Muscle of leg (tissue), 11 donors: ENCODE measurements around the gene TMEM225B. TPM values are rescaled to one million over a fixed set of nuclear protein-coding genes. Genes with fewer than 3 reads are reported as not detected.
"Not testable (repeated sequence)": the region's sequence is repeated elsewhere in the genome, so short reads cannot be mapped to it uniquely, and the experiment has no call there.

Experiments used
- DNase-seq: peaks from one replicate; pipeline ENCODE4 v3.0.0; 2013
- H3K27ac ChIP-seq: one replicate; pipeline ENCODE4 v1.5.1; 2013; ENCODE audit warnings: mild to moderate bottlenecking, low read length, control low read depth
- H3K27me3 ChIP-seq: one replicate; pipeline ENCODE4 v1.6.1; 2013; ENCODE audit warnings: low read length; ENCODE audit not compliant: control insufficient read depth, insufficient read depth
- H3K36me3 ChIP-seq: one replicate; pipeline ENCODE4 v1.6.1; 2013; ENCODE audit warnings: low read length; ENCODE audit not compliant: control insufficient read depth, insufficient read depth
- H3K4me1 ChIP-seq: one replicate; pipeline ENCODE4 v1.6.1; 2013; ENCODE audit warnings: low read length; ENCODE audit not compliant: control insufficient read depth, insufficient read depth
- H3K4me3 ChIP-seq: one replicate; pipeline ENCODE4 v1.5.1; 2013; ENCODE audit warnings: low read length, control low read depth
- H3K9me3 ChIP-seq: replicated peaks from 2 replicates; pipeline ENCODE4 v1.6.1; 2013; ENCODE audit warnings: low read depth, low read length; ENCODE audit not compliant: control insufficient read depth
- WGBS: methylation state at CpG from one replicate; pipeline ENCODE4 v1.1.5; 2013; ENCODE audit warnings: missing lambda C conversion rate; ENCODE audit not compliant: insufficient coverage; 5-methylcytosine and 5-hydroxymethylcytosine counted together
- polyA plus RNA-seq, 8 donors: library from polyadenylated mRNA; unstranded; fragments of 120-200 nt; gene quantifications; one replicate each; pipeline versions ENCODE4 v1.2.1 to v1.2.3, GENCODE V29; 2013; ENCODE audit warnings: inconsistent platforms in 1 of 8, low replicate concordance in 1 of 8; ENCODE audit not compliant: insufficient read length in 8 of 8, insufficient read depth in 1 of 8
- total RNA-seq: library from RNA; stranded (reverse); fragments of 120-200 nt; gene quantifications from one replicate; pipeline ENCODE4 v1.2.4, GENCODE V29; 2013

The TMEM225B gene
- total and polyA plus RNA-seq, 9 donors, result 0.37 to 1.3 (median 0.77) TPM

DNA sequence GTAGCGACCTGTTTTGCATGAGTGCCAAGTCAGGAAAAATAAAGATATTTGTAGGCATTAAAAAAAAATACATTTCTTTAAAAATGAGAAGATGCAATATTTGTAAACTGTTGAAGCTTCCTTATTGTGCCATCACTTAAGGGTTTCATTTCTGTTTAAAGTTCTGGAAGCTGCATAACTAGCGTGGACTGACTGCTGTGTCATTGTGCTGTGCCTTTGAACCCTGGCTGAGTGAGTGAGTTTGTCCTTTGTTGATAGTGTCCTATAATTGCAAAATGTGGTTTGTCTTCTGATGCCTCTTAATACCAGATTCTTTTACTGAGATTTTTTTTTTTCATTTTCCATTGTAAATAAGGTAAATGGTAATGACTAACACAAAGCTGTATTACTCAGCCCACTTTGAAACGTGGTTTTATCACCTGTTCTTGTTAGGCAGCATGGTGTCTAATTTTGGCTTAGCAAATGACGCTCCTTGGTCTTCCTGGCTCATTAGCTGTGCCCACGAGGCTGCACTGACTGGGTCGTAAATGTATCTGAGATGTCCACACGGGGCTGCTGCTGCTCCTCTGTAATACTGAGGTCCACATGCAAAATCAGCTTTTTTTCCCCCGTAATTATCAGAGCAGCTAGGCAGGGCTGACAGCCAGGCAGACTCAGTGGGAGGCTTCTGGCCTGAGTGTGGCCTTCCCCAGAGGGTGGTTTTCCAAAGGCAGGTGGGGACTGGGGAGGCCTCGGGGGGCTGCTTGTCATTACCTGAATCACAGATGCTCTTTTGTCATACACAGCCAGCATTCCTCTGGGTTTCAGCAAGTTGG lies 33.4 kb downstream of the TMEM225B start:
- Histone ChIP-seq H3K27me3 (no peaks in the 10 kb centered on the region), H3K27ac (no peak overlapping the region), H3K36me3 (peaks cover 39% of the 10 kb centered on the region), H3K4me3 (no peak overlapping the region), H3K9me3 (no peaks in the 10 kb centered on the region), H3K4me1 (peaks cover 4% of the 10 kb centered on the region)
- DNase-seq, result peak; percentile 24
- WGBS, result 35% methylated on average over 5 of the region's 9 CpGs

DNA sequence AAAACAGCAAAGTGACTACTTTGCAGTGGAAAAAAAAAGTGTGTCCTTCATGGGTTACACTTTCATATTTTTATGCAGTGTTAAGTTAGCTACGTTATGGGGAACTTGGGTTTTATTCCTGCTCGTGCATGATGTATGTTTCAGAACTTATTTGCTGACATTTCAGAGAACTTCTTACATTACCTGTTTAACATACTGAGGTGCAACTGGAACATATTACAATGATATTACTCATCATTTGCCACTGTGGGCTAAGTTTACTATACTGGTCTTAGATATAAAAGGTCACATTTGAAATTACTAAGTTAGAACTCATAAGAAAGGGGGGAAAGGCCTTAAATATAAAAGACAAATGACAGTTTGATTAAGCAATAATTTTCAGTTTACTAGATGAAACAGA lies 39.3 kb downstream of the TMEM225B start:
- H3K9me3 ChIP-seq, H3K27me3 ChIP-seq, H3K36me3 ChIP-seq, H3K4me3 ChIP-seq, H3K27ac ChIP-seq, DNase-seq, H3K4me1 ChIP-seq: not testable (repeated sequence)
- WGBS, result no CpG with 5 or more reads among the region's 2 CpGs

DNA sequence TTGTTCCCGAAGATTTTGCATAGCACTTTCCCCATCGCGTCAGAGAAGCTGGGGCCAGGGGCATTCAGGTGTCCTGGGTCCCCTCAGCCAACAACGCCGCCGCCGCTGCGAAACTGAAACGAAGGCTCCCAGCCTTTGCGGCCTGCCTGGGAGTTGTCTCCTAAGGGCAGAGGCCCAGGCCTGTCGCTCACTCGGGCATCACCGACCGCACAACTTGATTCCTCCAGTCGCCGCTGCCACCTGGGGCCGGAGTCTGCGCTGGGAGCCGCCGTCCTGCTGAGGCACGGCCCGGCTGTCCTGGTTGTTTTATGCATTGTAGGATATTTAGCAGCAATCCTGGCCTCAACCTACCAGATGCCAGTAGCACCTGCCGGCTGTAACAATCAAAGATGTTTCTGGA lies 40.7 kb downstream of the TMEM225B start:
- Histone ChIP-seq H3K27me3 (no peaks in the 10 kb centered on the region), H3K4me3 (no peak overlapping the region), H3K27ac (no peak overlapping the region), H3K9me3 (no peaks in the 10 kb centered on the region), H3K4me1 (no peaks in the 10 kb centered on the region), H3K36me3 (no peaks in the 10 kb centered on the region)
- DNase-seq, result no peak
- 95% methylated on average over 16 of the region's 23 CpGs for WGBS

- no peak overlapping the region for H3K4me3 ChIP-seq
- H3K27ac ChIP-seq, result no peak overlapping the region
- DNase-seq, result no peak
- H3K36me3 ChIP-seq, result no peaks in the 10 kb centered on the region
- no peaks in the 10 kb centered on the region for H3K27me3 ChIP-seq
- no peaks in the 10 kb centered on the region for H3K4me1 ChIP-seq
- H3K9me3 ChIP-seq, result no peaks in the 10 kb centered on the region
These were observed 41.2 kb downstream of the TMEM225B start for GRCh38 chr7:99639267-99639666.

DNA sequence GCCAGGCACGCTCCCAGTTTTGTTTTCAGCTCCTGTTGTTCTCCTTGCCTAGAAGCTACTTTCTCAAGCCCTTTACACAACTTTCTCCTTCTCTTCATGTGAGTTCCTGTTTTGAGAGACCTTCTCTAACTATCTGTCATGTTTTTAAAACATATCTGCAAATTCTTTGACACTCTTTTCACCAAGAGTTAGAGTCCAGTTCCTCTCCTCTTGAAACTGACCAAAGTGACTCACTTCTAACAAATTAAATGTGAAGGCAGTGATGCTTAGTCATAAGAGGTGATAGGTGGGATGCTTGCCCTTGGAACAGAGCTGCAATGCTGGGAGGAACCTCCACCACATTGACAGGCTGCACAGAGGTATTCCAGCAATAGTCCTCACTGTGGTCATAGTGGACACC lies 44.0 kb downstream of the TMEM225B start:
- H3K27me3 ChIP-seq, result no peaks in the 10 kb centered on the region
- H3K4me1 ChIP-seq, result no peaks in the 10 kb centered on the region
- H3K4me3 ChIP-seq, result no peak overlapping the region
- H3K9me3 ChIP-seq, result no peaks in the 10 kb centered on the region
- no peak for DNase-seq
- WGBS, result 86% methylated on average over 1 of the region's 1 CpG
- H3K27ac ChIP-seq, result no peak overlapping the region
- H3K36me3 ChIP-seq, result no peaks in the 10 kb centered on the region

- no peaks in the 10 kb centered on the region for H3K4me1 ChIP-seq
- H3K27me3 ChIP-seq, result no peaks in the 10 kb centered on the region
- no peak for DNase-seq
- WGBS, result 88% methylated on average over 1 of the region's 2 CpGs
- no peak overlapping the region for H3K4me3 ChIP-seq
- no peaks in the 10 kb centered on the region for H3K36me3 ChIP-seq
- no peaks in the 10 kb centered on the region for H3K9me3 ChIP-seq
- H3K27ac ChIP-seq, result no peak overlapping the region
These were observed 45.4 kb downstream of the TMEM225B start for GRCh38 chr7:99643464-99643863.

DNA sequence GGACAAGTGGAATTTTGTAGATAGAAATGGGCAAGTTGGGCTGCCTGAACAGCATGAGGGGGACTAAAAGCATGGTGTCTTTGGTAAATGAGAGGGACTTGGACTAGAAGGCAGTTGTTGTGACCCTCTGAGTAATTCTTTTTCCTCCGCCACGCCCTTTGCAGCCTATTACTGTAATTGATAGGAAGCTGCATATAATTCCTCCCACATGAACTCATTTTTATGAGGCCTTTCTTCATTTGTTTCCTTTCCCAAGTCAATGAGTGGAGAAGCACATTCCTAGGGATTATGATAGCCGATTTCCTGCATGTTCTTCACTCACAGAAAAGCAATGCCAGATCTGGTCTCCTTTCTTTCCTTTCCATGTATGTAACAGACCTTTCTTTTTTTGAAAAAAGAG lies 46.4 kb downstream of the TMEM225B start:
- H3K4me3 ChIP-seq, result no peak overlapping the region
- no peaks in the 10 kb centered on the region for H3K27me3 ChIP-seq
- H3K4me1 ChIP-seq, result no peaks in the 10 kb centered on the region
- H3K27ac ChIP-seq, result no peak overlapping the region
- DNase-seq, result no peak
- WGBS, result no CpG with 5 or more reads among the region's 3 CpGs
- no peaks in the 10 kb centered on the region for H3K36me3 ChIP-seq
- no peaks in the 10 kb centered on the region for H3K9me3 ChIP-seq

DNA sequence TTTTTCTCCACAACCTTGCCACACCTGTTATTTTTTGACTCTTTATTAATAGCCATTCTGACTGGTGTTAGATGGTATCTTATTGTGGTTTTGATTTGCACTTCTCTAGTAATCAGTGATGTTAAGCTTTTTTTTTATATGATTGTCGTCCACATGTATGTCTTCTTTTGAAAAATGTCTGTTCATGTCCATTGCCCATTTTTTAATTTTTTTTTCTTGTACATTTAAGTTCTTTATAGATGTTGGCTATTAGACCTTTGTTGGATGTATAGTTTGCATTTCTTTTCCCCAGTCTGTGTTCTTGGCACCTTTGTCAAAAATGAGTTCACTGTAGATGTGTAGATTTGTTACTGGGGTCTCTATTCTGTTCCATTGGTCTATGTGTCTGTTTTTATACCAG lies 47.5 kb downstream of the TMEM225B start:
- H3K36me3 ChIP-seq, result no peaks in the 10 kb centered on the region
- H3K4me3 ChIP-seq, result no peak overlapping the region
- no peak for DNase-seq
- no peaks in the 10 kb centered on the region for H3K9me3 ChIP-seq
- H3K27ac ChIP-seq, result no peak overlapping the region
- no peaks in the 10 kb centered on the region for H3K4me1 ChIP-seq
- no peaks in the 10 kb centered on the region for H3K27me3 ChIP-seq
- WGBS, result no CpG with 5 or more reads among the region's 1 CpG

DNA sequence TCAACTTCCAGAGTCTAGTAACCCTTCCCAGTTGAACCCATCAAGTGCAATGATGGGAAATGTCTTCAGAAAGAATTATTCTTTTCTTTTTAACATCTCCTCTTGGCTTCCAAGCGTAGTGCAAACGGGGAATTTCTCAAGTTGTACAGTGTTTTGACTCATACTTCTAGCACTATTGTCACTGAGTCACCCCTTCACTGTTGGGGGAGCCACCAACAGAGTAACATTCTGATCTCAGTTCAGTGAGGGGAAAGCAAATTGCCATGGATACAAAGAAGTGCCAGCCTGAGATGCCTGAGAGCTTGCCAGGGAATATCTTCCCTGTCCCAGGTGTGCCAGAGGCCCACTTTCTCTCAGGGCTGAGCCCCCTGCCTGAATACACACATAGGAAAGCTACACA lies 50.8 kb downstream of the TMEM225B start:
- H3K4me3 ChIP-seq, result no peak overlapping the region
- no peaks in the 10 kb centered on the region for H3K9me3 ChIP-seq
- no peak overlapping the region for H3K27ac ChIP-seq
- no peaks in the 10 kb centered on the region for H3K4me1 ChIP-seq
- no peak for DNase-seq
- H3K27me3 ChIP-seq, result no peaks in the 10 kb centered on the region
- H3K36me3 ChIP-seq, result no peaks in the 10 kb centered on the region
- no CpG with 5 or more reads among the region's 2 CpGs for WGBS

GRCh38 chr7:99651290-99651689 lies 53.2 kb downstream of the TMEM225B start:
- no peaks in the 10 kb centered on the region for H3K27me3 ChIP-seq
- 100% methylated on average over 2 of the region's 2 CpGs for WGBS
- H3K27ac ChIP-seq, result no peak overlapping the region
- DNase-seq, result no peak
- no peaks in the 10 kb centered on the region for H3K9me3 ChIP-seq
- H3K4me3 ChIP-seq, result no peak overlapping the region
- no peaks in the 10 kb centered on the region for H3K36me3 ChIP-seq
- H3K4me1 ChIP-seq, result no peaks in the 10 kb centered on the region

GRCh38 chr7:99652671-99653070 lies 54.6 kb downstream of the TMEM225B start:
- no peak overlapping the region for H3K4me3 ChIP-seq
- DNase-seq, result no peak
- no peaks in the 10 kb centered on the region for H3K4me1 ChIP-seq
- no peaks in the 10 kb centered on the region for H3K36me3 ChIP-seq
- H3K27ac ChIP-seq, result no peak overlapping the region
- no peaks in the 10 kb centered on the region for H3K27me3 ChIP-seq
- H3K9me3 ChIP-seq, result no peaks in the 10 kb centered on the region
- no CpG with 5 or more reads among the region's 2 CpGs for whole genome bisulfite sequencing
